Measurements from ENCODE around the gene SLC1A4. TPM values are rescaled to one million over a fixed set of nuclear protein-coding genes. Genes with fewer than 3 reads are reported as not detected.

Gene SLC1A4
- polyA plus RNA-seq, 1 of the 3 experiments (the other 2 are of a cell fraction): 4.4 TPM

DNA sequence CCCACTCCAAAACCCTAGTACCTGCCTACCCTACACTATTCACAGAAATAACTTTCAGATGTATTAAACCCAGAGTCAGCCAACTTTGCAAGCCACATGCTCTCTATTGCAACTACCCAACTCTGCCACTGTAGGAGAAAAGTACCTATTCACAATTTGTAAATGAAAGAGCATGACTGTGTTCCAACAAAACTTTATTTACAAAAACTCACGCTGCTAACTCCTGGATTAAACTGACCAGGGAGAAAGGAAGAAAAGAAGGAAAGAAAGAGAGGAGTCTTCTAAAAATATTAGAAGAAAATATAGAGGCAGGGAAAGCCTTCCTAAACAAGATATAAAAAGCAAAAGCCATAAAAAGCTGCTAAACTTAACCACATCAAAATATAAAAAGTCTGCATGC, 24.6 kb downstream of the SLC1A4 start:
- H4K20me1 ChIP-seq (ENCODE audit: insufficient read depth): no peaks in the 10 kb centered on the region
- no peaks in the 10 kb centered on the region for H3K9me2 ChIP-seq
- H3K4me3 ChIP-seq (ENCODE audit: low read depth in 2 of 2, low read length in 1 of 2): no peak overlapping the region
- no peaks in the 10 kb centered on the region for H3F3A ChIP-seq (replicated peaks; ENCODE audit: insufficient read depth)
- no peak overlapping the region for H3K4me2 ChIP-seq
- no peaks in the 10 kb centered on the region for H3K4me1 ChIP-seq (ENCODE audit: control insufficient read depth in 1 of 2, insufficient read depth in 2 of 2, low read depth in 1 of 2, low read length in 1 of 2)
- H3K36me3 ChIP-seq (replicated peaks in 1 of 2; ENCODE audit: control insufficient read depth in 1 of 2, insufficient read depth in 2 of 2, low read length in 1 of 2): peaks cover 7 to 25% of the 10 kb centered on the region in 2 experiments
- no peak overlapping the region for H3K27ac ChIP-seq (ENCODE audit: low read depth in 2 of 2, low read length in 1 of 2)
- H3K9me3 ChIP-seq: no peaks in the 10 kb centered on the region
- H2AFZ ChIP-seq (ENCODE audit: low read depth): no peak overlapping the region
- H3K9ac ChIP-seq: no peak overlapping the region
- 92% methylated on average over 1 of the region's 1 CpG for WGBS (ENCODE audit: low lambda C conversion rate)
- ChIA-PET POLR2A (no interaction called here), CTCF (no interaction called here)
- DNase-seq: no peak
- H3K27me3 ChIP-seq (ENCODE audit: insufficient read depth): no peaks in the 10 kb centered on the region
- TF ChIP-seq FOSL2 (IDR thresholded peaks at IDR 0.05; ENCODE audit: borderline replicate concordance, low read depth): no peak
- no peaks in the 10 kb centered on the region for H3K79me2 ChIP-seq (ENCODE audit: insufficient read depth)

DNA sequence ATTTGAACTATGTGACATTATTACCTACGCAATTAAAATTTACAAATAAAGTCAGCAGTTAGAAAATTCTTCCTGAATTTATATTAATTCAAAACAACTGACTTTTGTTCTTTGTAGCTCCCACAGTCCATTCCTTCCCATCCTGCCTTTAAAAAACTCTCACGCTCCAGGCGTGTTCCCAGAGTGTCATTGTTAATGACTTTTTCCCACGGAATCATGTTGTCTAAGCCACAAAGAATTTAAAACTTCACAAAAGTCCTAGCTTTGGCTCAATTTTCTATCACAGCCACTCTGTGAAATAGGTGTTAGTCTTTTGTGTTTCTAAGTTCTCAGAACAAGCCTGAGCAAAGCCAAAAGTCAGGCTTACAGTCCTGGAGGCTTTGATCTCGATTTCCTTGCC, 26.5 kb downstream of the SLC1A4 start:
- Histone ChIP-seq H2AFZ (ENCODE audit: low read depth) (no peak overlapping the region), H3K27ac (ENCODE audit: low read depth in 2 of 2, low read length in 1 of 2) (no peak overlapping the region), H3K4me3 (ENCODE audit: low read depth in 2 of 2, low read length in 1 of 2) (no peak overlapping the region), H3K9me3 (no peaks in the 10 kb centered on the region), H4K20me1 (ENCODE audit: insufficient read depth) (no peaks in the 10 kb centered on the region), H3K27me3 (ENCODE audit: insufficient read depth) (no peaks in the 10 kb centered on the region), H3K36me3 (replicated peaks in 1 of 2; ENCODE audit: control insufficient read depth in 1 of 2, insufficient read depth in 2 of 2, low read length in 1 of 2) (peaks cover 7 to 29% of the 10 kb centered on the region in 2 experiments), H3K79me2 (ENCODE audit: insufficient read depth) (no peaks in the 10 kb centered on the region), H3K9me2 (no peaks in the 10 kb centered on the region), H3K4me2 (no peak overlapping the region), H3K9ac (no peak overlapping the region), H3K4me1 (ENCODE audit: control insufficient read depth in 1 of 2, insufficient read depth in 2 of 2, low read depth in 1 of 2, low read length in 1 of 2) (peaks cover 0 to 6% of the 10 kb centered on the region in 2 experiments; a peak in 1 of 4 replicates), H3F3A (replicated peaks; ENCODE audit: insufficient read depth) (no peaks in the 10 kb centered on the region)
- CTCF ChIA-PET: no interaction called here
- DNase-seq: no peak
- 88% methylated on average over 5 of the region's 5 CpGs for WGBS (ENCODE audit: low lambda C conversion rate)
- POLR2A ChIA-PET: no interaction called here
- TF ChIP-seq NFIC (IDR thresholded peaks at IDR 0.05; ENCODE audit: borderline replicate concordance): no peak
- TF ChIP-seq TEAD4 (IDR thresholded peaks at IDR 0.05; ENCODE audit: borderline replicate concordance, insufficient read depth): no peak
- no peak for TF ChIP-seq GATA2 (CRISPR knock-in tag; IDR thresholded peaks at IDR 0.05)
- TF ChIP-seq NRF1 (IDR thresholded peaks at IDR 0.05; ENCODE audit: low read depth, low read length): no peak
- TF ChIP-seq EP300 (IDR thresholded peaks at IDR 0.05; ENCODE audit: borderline replicate concordance in 1 of 2, low read depth in 1 of 2, low read length in 1 of 2): no peak
- TF ChIP-seq EZH2phosphoT487 (IDR thresholded peaks at IDR 0.05; ENCODE audit: borderline replicate concordance, low read depth): no peak
- no peak for TF ChIP-seq CHD2 (IDR thresholded peaks at IDR 0.05; ENCODE audit: low read length, partially characterized antibody)
- no peak for TF ChIP-seq POLR2AphosphoS5 (IDR thresholded peaks at IDR 0.05; ENCODE audit: low read depth, low read length)
- no peak for TF ChIP-seq RFX5 (IDR thresholded peaks at IDR 0.05; ENCODE audit: low read length)
- TF ChIP-seq, protein P1, sequence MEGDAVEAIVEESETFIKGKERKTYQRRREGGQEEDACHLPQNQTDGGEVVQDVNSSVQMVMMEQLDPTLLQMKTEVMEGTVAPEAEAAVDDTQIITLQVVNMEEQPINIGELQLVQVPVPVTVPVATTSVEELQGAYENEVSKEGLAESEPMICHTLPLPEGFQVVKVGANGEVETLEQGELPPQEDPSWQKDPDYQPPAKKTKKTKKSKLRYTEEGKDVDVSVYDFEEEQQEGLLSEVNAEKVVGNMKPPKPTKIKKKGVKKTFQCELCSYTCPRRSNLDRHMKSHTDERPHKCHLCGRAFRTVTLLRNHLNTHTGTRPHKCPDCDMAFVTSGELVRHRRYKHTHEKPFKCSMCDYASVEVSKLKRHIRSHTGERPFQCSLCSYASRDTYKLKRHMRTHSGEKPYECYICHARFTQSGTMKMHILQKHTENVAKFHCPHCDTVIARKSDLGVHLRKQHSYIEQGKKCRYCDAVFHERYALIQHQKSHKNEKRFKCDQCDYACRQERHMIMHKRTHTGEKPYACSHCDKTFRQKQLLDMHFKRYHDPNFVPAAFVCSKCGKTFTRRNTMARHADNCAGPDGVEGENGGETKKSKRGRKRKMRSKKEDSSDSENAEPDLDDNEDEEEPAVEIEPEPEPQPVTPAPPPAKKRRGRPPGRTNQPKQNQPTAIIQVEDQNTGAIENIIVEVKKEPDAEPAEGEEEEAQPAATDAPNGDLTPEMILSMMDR (IDR thresholded peaks at IDR 0.05): no peak
- no peak for TF ChIP-seq SMC3 (IDR thresholded peaks at IDR 0.05; ENCODE audit: low read depth, low read length)
- TF ChIP-seq, protein P2, sequence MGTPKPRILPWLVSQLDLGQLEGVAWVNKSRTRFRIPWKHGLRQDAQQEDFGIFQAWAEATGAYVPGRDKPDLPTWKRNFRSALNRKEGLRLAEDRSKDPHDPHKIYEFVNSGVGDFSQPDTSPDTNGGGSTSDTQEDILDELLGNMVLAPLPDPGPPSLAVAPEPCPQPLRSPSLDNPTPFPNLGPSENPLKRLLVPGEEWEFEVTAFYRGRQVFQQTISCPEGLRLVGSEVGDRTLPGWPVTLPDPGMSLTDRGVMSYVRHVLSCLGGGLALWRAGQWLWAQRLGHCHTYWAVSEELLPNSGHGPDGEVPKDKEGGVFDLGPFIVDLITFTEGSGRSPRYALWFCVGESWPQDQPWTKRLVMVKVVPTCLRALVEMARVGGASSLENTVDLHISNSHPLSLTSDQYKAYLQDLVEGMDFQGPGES (IDR thresholded peaks at IDR 0.05; ENCODE audit: low read depth, low read length): no peak
- no peak for TF ChIP-seq FOXM1 (IDR thresholded peaks at IDR 0.05; ENCODE audit: low read depth)
- TF ChIP-seq TAF1 (IDR thresholded peaks at IDR 0.05; ENCODE audit: borderline replicate concordance, low read depth, low read length): no peak
- TF ChIP-seq, protein P3, sequence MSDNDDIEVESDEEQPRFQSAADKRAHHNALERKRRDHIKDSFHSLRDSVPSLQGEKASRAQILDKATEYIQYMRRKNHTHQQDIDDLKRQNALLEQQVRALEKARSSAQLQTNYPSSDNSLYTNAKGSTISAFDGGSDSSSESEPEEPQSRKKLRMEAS (IDR thresholded peaks at IDR 0.05; ENCODE audit: low read depth): no peak
- TF ChIP-seq, protein P4, sequence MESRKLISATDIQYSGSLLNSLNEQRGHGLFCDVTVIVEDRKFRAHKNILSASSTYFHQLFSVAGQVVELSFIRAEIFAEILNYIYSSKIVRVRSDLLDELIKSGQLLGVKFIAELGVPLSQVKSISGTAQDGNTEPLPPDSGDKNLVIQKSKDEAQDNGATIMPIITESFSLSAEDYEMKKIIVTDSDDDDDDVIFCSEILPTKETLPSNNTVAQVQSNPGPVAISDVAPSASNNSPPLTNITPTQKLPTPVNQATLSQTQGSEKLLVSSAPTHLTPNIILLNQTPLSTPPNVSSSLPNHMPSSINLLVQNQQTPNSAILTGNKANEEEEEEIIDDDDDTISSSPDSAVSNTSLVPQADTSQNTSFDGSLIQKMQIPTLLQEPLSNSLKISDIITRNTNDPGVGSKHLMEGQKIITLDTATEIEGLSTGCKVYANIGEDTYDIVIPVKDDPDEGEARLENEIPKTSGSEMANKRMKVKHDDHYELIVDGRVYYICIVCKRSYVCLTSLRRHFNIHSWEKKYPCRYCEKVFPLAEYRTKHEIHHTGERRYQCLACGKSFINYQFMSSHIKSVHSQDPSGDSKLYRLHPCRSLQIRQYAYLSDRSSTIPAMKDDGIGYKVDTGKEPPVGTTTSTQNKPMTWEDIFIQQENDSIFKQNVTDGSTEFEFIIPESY (IDR thresholded peaks at IDR 0.05; ENCODE audit: borderline replicate concordance, low read depth): no peak
- TF ChIP-seq, protein P5, sequence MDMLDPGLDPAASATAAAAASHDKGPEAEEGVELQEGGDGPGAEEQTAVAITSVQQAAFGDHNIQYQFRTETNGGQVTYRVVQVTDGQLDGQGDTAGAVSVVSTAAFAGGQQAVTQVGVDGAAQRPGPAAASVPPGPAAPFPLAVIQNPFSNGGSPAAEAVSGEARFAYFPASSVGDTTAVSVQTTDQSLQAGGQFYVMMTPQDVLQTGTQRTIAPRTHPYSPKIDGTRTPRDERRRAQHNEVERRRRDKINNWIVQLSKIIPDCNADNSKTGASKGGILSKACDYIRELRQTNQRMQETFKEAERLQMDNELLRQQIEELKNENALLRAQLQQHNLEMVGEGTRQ (IDR thresholded peaks at IDR 0.05; ENCODE audit: borderline replicate concordance, low read depth, low read length): no peak

Measured in SK-N-SH (cell line).